CD4-positive, alpha-beta T cell treated with Interleukin-12 subunit alpha and Interleukin-12 subunit beta, for 1 hour (primary cell): ENCODE measurements around the gene RGS7.
"Not testable (repeated sequence)": the region's sequence is repeated elsewhere in the genome, so short reads cannot be mapped to it uniquely, and the experiment has no call there.

Source experiments
- DNase-seq: peaks from one replicate; pipeline ENCODE4 v3.0.0-alpha.2; 2020

Gene RGS7

DNA sequence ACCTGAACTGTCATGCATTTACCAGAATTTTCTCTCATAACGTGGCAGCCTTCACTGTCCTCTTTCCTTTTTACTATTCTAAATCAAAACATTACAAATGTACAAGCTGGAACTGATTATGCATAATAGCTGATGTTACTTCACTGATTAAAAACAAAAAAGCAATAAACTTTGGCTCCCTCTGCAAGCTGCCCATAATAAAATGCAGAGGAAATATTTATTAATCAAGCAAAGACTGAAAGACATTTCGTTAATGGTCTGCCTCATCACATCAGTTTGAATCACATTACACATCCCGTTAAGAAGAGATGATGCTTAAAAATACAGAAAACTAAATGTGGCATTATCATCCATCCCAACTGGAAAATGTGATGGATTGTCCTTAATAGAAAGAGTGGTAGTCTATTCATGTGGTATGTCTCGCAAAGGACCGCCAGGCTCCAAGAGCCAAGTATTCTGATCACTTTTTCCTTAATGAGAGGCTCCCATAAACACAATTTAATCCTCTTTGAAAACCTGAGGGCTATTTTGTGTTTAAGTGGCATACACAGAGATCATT is 225.3 kb downstream of the RGS7 start:
- DNase-seq = no peak

DNA sequence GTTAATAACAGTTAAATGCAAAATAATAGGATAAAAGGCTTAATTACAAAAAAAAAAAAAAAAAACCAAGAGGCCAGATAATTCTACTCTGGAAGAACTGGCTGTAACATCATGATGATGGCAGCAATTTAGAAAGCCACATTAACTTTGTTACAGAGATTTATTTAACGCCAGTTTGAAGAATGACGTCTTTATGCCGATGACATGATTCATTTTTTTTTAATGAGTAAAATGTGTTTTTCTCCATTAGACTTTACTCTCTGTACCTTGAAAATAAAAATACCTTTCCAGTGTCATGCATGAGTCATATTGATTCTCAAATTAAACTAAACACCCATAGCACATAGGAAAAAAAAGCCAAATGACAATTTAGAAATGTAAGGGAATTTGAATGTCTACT is 226.1 kb downstream of the RGS7 start:
- DNase-seq = no peak

- no peak for DNase-seq
Measured at GRCh38 chr1:241129207-241129960, 227.6 kb downstream of the RGS7 start.

DNA sequence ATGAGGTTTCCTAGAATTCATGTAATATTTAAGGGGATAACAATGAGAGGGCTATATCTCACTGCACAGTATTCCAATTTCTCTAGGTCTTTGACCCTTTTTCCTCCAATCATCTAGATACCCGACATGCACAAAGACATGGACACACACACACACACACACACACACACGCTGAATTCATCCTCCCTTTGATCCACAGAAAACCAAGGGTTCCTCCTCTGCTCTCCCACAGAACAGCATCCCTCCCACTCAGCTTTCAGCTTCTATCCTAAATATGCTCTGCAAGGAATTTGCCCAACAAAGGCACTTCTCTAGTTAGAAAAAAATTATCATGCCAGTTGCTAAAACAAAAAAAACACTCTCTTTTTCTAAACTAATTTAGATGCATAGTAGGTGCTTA is 231.7 kb downstream of the RGS7 start:
- DNase-seq = no peak

- DNase-seq = no peak
Measured at GRCh38 chr1:241118049-241118448, 239.0 kb downstream of the RGS7 start.

- no peak for DNase-seq
Measured at GRCh38 chr1:241115784-241116183, 241.2 kb downstream of the RGS7 start.

DNA sequence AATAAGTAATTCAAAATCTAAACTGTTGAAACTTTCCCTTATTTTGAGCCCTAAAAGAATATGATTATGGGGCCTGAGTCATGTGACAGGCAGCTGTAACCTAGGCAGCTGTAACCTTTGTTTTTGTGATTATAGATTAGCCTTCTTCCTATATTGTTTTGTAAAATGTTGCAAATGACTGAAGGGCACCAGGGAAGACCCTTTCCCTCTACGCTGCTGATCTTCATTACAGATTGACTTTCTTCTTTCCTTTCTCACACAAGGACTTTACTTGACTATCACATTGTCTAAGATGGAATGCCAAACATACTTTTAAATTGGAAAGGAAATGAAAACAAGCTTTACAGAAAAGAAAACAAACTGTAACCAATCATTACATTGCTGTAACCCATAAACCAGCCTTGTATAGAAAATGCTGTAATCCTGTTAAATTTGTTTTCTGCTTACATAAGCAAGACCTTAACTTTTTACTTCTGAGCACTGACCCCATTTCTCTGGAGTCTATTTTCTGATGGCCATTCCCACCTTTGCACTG is 242.2 kb downstream of the RGS7 start:
- DNase-seq = no peak

GRCh38 chr1:241113557-241113956 is 243.4 kb downstream of the RGS7 start:
- DNase-seq = no peak

- no peak for DNase-seq
Measured at GRCh38 chr1:241109039-241109438, 248.0 kb downstream of the RGS7 start.

DNA sequence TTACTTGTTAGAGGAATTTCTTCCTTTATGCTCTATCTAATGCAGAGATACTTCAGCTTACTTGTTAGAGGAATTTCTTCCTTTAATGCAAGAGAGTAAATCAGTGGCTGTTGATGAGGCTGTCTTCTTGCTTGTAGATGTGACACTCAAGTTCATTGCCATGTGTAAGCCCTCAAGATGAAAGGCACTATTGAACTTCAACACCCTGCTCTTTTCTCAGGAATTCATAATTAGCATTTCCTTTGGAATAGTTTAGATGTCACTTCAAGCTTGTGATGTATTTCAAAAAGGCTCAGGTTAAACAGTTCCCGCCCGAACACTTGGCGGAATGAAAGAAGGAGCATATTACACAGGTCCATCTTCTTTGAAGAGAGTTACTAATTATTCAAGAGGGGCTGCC is 251.9 kb downstream of the RGS7 start:
- DNase-seq = no peak

DNA sequence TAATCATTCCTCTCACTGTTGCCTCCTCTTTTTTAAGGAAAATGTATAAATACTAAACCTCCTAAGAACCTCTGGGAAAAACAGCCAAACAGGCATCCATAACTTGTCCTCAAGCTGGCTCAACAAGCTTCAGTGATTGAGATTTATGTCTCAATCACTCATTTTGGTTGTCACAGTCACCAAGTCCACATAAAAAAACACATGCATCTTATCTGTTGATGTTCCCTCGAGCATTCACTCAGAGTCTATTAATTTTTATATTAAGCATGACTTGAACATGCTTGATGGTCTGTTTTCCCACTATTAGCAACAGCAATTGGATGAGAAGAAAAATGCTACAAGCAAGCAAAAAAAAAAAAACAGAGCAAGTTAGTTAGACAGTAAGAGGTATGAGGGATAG is 254.3 kb downstream of the RGS7 start:
- DNase-seq = no peak

DNA sequence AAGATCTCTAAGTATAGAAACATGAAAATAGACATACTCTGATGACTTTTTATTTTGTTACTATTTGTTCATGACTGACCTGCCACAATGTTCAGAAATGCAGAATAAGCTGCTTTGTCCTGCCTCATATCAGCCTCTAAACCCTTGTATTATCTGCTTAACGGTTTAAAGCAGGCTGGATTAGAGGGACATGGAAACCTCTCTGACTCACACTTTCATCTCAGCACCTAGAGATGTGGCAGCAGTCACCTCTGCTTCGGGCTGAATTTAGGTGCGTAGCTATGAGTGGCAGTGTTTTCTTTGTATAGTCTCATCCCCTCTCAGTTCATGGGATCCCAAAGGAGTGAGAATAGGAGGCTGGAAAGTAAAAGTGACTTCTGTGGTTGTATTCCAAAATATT is 255.4 kb downstream of the RGS7 start:
- no peak for DNase-seq

DNA sequence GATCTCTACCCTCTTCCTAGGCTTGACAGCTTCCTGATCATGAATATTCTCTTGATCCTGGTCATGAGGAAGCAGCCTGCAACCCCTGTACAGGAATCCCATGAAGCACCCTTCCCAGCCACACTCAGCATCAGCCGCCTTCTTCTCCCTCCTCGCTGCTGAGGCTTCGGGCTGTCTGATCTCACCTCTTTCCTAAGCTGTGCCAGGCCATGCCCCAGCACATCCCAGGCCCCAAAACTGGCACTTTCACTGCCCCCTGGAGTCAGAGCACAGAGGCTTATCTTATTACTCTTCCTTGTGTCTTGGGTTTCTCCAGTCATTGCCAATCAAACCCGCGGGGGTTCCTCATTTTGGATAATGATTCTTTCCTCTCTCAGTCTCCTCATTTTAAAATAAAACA is 259.5 kb downstream of the RGS7 start:
- no peak for DNase-seq

- no peak for DNase-seq
Measured at GRCh38 chr1:241096982-241097381, 260.0 kb downstream of the RGS7 start.

DNA sequence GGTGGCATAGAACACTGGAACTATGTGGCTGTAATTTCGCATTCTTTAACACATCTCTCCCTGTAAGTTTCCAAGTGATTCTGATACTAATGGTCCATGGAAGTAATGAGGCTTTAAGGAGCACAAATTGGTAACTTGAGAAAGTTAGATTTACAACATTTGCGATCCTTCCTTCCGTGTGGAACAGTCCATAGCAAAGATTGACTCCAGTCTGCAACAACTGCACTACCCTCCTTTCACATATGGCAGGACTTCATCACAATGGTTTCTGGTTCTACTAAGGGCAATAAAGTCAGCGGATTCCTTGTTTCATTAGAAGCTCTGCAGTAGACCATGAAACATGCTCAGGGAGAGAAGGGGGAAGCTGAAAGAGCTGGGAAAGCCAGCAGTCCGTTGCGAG is 261.2 kb downstream of the RGS7 start:
- DNase-seq = no peak

DNA sequence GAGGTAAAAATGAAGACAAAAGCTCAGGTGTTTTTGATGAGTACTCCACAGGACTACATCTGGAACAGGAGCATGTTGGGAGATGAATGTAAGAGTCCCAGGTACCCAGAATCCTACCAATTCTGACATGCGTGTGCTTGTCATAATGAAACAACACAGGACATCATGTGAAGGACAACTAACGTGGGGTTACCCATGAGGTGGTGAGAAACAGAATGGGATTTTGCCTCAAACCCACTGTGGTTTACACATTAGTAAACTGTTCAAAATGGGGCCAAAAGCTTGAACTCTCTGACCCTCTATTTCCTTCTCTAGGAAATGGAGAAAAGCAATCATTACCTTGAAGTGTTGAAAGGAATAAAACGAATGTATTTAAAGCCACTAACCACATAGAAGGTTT is 266.2 kb downstream of the RGS7 start:
- DNase-seq = no peak

DNA sequence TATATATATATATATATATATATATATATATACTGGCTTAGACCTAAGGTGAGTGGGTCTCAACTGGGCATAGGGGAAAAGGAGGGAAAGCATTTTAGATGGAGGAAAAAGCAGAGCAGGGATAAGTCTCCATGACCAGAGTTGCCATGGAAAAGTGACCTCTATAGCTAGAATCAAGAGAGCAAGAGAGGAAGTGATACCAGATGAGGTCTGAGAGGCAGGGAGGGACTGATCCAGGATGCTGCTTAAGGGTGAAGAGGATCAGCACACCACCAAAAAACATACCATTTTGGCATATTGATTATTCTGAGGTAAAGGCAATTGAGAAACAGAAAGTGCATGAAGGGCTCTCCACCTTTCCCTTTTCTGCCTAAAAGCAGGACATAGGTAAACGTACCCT is 267.9 kb downstream of the RGS7 start:
- DNase-seq = not testable (repeated sequence)

- DNase-seq = not testable (repeated sequence)
Measured at GRCh38 chr1:241088075-241088474, 268.9 kb downstream of the RGS7 start.

DNA sequence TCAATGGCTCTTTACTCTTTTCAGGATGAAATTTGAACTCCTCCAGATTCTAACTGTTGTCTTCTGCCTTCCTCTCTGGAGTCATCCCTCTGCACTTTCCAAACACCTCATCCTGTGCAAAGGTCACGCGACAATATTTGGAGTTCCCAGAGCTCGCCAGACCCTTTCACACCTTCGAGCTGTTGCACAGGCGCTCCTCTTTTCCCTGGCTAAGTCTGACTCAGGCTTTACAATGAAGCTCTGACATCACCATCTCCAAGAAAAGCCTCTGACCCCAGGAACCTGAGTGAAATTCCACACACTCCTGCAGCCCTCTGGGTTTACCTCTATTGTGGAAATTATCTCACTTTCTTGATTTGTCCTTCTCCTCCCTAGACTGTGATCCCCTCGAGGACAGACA is 270.3 kb downstream of the RGS7 start:
- DNase-seq = no peak

DNA sequence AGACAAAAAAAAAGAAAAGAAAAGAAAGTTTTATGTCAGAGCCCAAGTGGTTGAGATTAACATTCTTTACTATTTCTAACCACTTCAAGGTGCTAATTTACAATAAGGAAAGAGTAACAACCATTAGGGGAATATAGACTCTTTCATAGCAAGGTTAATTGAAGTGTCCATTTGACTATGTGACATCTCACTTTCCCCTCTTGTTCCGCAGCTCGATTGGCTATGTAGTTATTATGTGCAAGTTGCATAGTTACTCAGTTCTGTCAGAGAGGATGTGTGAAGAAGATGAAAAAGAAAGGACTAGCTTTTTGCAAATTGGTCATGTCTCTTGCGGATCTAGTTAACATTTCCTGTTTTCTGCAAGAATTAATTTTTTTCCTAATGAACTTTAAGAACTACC is 273.7 kb downstream of the RGS7 start:
- no peak for DNase-seq

DNA sequence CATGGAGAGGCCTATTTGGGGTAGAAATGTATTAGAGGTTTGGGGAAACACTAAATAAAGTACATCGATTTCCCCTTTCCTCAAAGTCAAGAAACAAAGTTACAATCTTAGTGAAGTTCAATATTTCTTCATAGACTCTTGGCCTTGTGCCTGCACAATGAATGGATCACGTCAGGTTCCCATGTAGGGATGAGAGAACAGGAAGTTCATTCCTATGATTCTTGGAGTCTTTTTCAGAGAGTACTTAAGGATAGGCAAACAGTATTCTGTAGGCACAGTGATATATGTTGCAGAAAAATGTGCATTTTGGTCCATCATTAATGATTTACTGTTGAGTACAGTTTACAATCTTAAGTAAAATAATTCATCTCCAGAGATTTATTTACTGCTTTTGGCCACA is 275.5 kb downstream of the RGS7 start:
- DNase-seq = no peak

GRCh38 chr1:241079459-241079858 is 277.5 kb downstream of the RGS7 start:
- DNase-seq = no peak

GRCh38 chr1:241079047-241079446 is 278.0 kb downstream of the RGS7 start:
- no peak for DNase-seq

DNA sequence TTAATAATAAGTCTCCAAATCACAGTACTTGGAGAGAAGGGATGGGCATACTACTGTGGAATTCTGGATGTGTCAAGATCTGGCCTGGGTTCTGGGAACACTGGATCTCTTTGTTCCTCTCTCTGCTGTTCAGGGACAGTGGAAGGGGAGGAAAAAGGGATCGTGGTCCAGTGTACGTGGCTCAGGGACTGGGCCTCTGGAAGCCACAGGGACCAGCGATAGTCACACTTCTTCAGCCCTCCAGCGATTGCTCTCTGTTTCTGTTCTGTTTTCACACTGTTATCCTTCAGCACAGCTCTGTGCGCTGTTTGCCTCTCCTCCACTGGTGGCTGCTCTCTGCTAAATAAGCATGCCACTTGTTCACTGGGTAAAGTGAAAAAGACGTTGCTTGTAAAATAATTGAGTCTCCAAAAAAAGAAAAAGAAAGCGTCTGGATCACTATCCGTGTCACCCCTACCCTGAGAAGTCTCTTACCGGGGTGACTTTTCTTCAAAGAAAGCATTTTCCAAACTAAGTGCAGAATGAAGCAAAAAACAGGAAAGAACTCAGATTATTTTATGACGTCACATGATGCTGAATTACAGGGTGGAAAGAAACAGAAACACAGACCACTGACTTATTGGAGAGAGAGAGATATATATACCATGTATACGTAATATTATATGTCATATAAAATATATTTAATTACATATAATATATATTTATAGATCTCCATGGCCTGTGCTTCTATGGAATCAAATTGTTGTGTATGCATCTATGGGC is 279.4 kb downstream of the RGS7 start:
- no peak for DNase-seq
